Measurements from ENCODE around the gene ZNF653.

The ZNF653 gene

DNA sequence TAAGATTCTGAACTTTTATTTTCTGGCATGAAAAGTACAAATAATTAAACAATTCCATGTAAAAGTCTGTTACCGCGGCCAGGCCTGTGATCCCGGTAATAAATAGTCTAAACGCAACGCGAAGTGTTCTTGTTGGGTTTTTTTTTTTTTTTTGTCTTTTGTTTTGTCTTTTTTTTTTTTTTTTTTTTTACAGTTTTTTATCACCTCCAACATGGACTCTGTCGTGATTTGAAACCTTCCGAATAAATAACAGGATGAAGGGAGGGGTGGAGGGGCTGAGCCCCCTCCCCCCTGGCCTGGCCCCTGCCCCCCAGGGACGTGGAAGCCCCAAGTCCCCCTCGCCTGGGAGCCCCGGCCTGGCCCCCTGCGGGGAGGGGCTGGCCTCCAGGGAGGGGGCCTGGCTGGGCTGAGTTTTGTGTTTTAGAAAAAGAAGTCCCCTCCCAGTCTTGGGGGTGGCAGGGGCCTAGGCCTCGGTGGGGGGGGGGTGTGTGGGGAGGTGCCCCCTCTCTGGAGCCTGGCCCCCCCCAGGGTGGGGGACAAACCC, 54.2 kb downstream of the ZNF653 start:
- TF ChIP-seq CTCF (conservative IDR thresholded peaks at IDR 0.05; ENCODE audit: low read length) (no peak), EZH2phosphoT487 (IDR thresholded peaks at IDR 0.05; ENCODE audit: borderline replicate concordance) (no peak)
- Histone ChIP-seq H2AFZ (ENCODE audit: low read length) (no peak overlapping the region), H3K9me3 (ENCODE audit: insufficient read depth, low read depth, low read length) (no peaks in the 10 kb centered on the region), H4K20me1 (ENCODE audit: insufficient read depth, low read length, poor library complexity, severe bottlenecking) (no peaks in the 10 kb centered on the region), H3K9ac (ENCODE audit: low read depth, low read length, poor library complexity, severe bottlenecking) (no peak overlapping the region), H3K36me3 (ENCODE audit: insufficient read depth, low read length) (peaks cover 27% of the 10 kb centered on the region; the same call in 1 of the 2 replicates), H3K4me1 (ENCODE audit: insufficient read depth, low read length, poor library complexity, severe bottlenecking) (no peaks in the 10 kb centered on the region), H3K79me2 (ENCODE audit: insufficient read depth, low read length) (no peaks in the 10 kb centered on the region), H3F3A (ENCODE audit: low read depth) (no peaks in the 10 kb centered on the region), H3K4me3 (ENCODE audit: low read length, poor library complexity, severe bottlenecking) (no peak overlapping the region), H3K27me3 (ENCODE audit: insufficient read depth, low read length, poor library complexity, severe bottlenecking) (no peaks in the 10 kb centered on the region), H3K4me2 (ENCODE audit: low read depth, low read length, poor library complexity, severe bottlenecking) (no peak overlapping the region), H3K9me2 (replicated peaks; ENCODE audit: low read depth, low read length) (no peaks in the 10 kb centered on the region)

GRCh38 chr19:11450570-11451326, 54.9 kb downstream of the ZNF653 start:
- no peaks in the 10 kb centered on the region for H3K27me3 ChIP-seq (ENCODE audit: insufficient read depth, low read length, poor library complexity, severe bottlenecking)
- no peaks in the 10 kb centered on the region for H3F3A ChIP-seq (ENCODE audit: low read depth)
- no peak overlapping the region for H2AFZ ChIP-seq (ENCODE audit: low read length)

DNA sequence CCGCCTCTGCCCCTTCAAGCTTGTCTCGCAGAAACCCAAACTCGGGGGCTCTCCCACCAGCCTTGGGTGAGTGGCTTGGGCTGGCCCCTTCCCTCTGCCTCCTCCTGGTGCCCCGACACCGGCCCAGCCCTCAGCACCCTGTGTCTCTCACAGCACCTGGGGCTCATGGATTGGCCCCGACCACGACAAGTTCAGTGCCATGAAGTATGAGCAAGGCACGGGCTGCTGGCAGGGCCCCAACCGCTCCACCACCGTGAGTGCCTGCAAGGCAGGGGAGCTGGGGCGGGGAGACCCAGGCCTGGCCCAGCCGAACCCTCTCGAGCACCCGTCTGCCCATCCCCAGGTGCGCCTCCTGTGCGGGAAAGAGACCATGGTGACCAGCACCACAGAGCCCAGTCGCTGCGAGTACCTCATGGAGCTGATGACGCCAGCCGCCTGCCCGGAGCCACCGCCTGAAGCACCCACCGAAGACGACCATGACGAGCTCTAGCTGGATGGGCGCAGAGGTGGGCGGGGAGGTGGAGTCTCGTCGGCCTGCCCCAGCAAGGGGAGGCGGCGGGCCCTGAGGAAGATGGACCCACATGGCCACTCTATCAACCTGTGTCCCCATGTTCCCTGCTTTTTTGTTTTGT, 56.6 kb downstream of the ZNF653 start:
- Histone ChIP-seq H3F3A (ENCODE audit: low read depth) (no peaks in the 10 kb centered on the region), H3K9ac (ENCODE audit: low read depth, low read length, poor library complexity, severe bottlenecking) (no peak overlapping the region), H3K4me2 (ENCODE audit: low read depth, low read length, poor library complexity, severe bottlenecking) (no peak overlapping the region), H2AFZ (ENCODE audit: low read length) (no peak overlapping the region), H3K4me1 (ENCODE audit: insufficient read depth, low read length, poor library complexity, severe bottlenecking) (peaks cover 3% of the 10 kb centered on the region), H3K36me3 (ENCODE audit: insufficient read depth, low read length) (peaks cover 34% of the 10 kb centered on the region; the same call in 1 of the 2 replicates), H3K9me2 (replicated peaks; ENCODE audit: low read depth, low read length) (no peaks in the 10 kb centered on the region), H4K20me1 (ENCODE audit: insufficient read depth, low read length, poor library complexity, severe bottlenecking) (no peaks in the 10 kb centered on the region), H3K4me3 (ENCODE audit: low read length, poor library complexity, severe bottlenecking) (no peak overlapping the region), H3K27me3 (ENCODE audit: insufficient read depth, low read length, poor library complexity, severe bottlenecking) (no peaks in the 10 kb centered on the region), H3K79me2 (ENCODE audit: insufficient read depth, low read length) (peaks cover under 1% of the 10 kb centered on the region; the same call in 1 of the 2 replicates), H3K9me3 (ENCODE audit: insufficient read depth, low read depth, low read length) (no peaks in the 10 kb centered on the region)
- TF ChIP-seq EZH2phosphoT487 (IDR thresholded peaks at IDR 0.05; ENCODE audit: borderline replicate concordance), result no peak
- no peak for TF ChIP-seq CTCF (conservative IDR thresholded peaks at IDR 0.05; ENCODE audit: low read length)

More at GRCh38 chr19:11450570-11451326, 54.9 kb downstream of the ZNF653 start:
- no peak overlapping the region for H3K4me2 ChIP-seq (ENCODE audit: low read depth, low read length, poor library complexity, severe bottlenecking)
- TF ChIP-seq CTCF (conservative IDR thresholded peaks at IDR 0.05; ENCODE audit: low read length) (no peak), EZH2phosphoT487 (IDR thresholded peaks at IDR 0.05; ENCODE audit: borderline replicate concordance) (no peak)
- no peaks in the 10 kb centered on the region for H3K79me2 ChIP-seq (ENCODE audit: insufficient read depth, low read length)
- peaks cover 27% of the 10 kb centered on the region; the same call in 1 of the 2 replicates for H3K36me3 ChIP-seq (ENCODE audit: insufficient read depth, low read length)
- H3K9ac ChIP-seq (ENCODE audit: low read depth, low read length, poor library complexity, severe bottlenecking), result no peak overlapping the region
- H3K4me1 ChIP-seq (ENCODE audit: insufficient read depth, low read length, poor library complexity, severe bottlenecking), result no peaks in the 10 kb centered on the region
- H3K9me3 ChIP-seq (ENCODE audit: insufficient read depth, low read depth, low read length), result no peaks in the 10 kb centered on the region
- no peaks in the 10 kb centered on the region for H3K9me2 ChIP-seq (replicated peaks; ENCODE audit: low read depth, low read length)
- no peaks in the 10 kb centered on the region for H4K20me1 ChIP-seq (ENCODE audit: insufficient read depth, low read length, poor library complexity, severe bottlenecking)
- H3K4me3 ChIP-seq (ENCODE audit: low read length, poor library complexity, severe bottlenecking), result no peak overlapping the region

All from Loucy (cell line).